ENCODE data around the gene FNDC11. TPM values are rescaled to one million over a fixed set of nuclear protein-coding genes. Genes with fewer than 3 reads are reported as not detected.

Gene FNDC11
- polyA plus RNA-seq, 4 donors: 0.22 to 0.25 TPM; not detected in 2

DNA sequence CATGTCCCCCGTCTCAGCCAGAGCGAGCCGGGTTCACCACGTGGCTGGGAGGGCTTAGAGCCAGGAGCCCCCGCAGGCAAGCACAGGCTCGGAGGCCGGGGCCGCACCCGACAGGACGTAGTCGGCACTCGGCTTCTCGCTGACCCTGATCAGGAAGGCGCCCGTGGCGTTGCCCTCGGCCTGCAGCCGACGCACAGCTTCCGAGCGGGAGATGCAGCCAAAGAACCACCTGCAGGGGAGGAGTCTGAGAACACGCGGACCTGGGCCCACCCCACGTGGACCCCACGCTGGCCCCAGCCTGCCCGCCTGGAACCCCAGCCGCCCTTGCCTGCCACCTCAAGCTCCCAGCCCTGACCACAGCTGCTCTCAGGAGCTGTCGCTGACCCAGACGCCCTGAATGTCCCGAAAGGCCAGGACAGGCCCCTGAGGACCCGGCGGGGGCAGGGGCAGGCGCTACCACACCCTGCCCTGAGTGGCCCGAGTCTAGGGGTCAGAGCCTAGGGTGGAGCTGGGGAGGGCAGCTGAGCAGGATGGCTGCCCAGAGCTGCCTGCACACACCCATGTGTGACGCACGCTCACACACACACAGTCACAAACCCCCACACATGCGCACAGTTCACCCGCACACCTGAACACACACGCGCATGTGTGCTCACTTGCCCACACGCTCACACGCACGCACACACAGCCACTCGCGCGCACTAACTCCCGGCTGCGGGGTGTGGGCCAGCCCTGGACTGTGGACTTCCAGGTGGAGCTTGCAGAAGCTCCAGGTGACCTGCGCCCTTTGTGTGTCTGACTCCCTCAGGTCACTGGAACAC lies 18.9 kb upstream of the FNDC11 start:
- DNase-seq (peak; percentile 67 to 96), FAIRE-seq (no peak)
- H3K36me3 ChIP-seq (ENCODE audit: control insufficient read depth in 3 of 3, insufficient read depth in 2 of 3, low read depth in 1 of 3, low read length in 3 of 3): no peaks in the 10 kb centered on the region
- H3K27ac ChIP-seq (ENCODE audit: low read depth in 1 of 3, low read length in 2 of 3): peak overlapping the region in 2 of 3 donors; percentile 52 to 97
- peaks cover 0 to 9% (median 0%) of the 10 kb centered on the region in 3 donors for H3K27me3 ChIP-seq (ENCODE audit: control insufficient read depth in 3 of 3, insufficient read depth in 3 of 3, low read length in 3 of 3)
- H3K4me3 ChIP-seq (ENCODE audit: low read depth in 1 of 3, low read length in 3 of 3): peak overlapping the region in 1 of 3 donors; percentile 2
- no peaks in the 10 kb centered on the region for H3K9me3 ChIP-seq (ENCODE audit: control insufficient read depth in 2 of 2, insufficient read depth in 1 of 2, low read depth in 1 of 2, low read length in 1 of 2)
- 18 to 52% (median 20%) methylated on average over 30 to 49 of the region's 49 CpGs for WGBS, 3 donors
- H3K4me1 ChIP-seq (ENCODE audit: control insufficient read depth in 3 of 3, insufficient read depth in 2 of 3, low read depth in 1 of 3, low read length in 2 of 3): peaks cover 0 to 33% (median 2%) of the 10 kb centered on the region in 3 donors

DNA sequence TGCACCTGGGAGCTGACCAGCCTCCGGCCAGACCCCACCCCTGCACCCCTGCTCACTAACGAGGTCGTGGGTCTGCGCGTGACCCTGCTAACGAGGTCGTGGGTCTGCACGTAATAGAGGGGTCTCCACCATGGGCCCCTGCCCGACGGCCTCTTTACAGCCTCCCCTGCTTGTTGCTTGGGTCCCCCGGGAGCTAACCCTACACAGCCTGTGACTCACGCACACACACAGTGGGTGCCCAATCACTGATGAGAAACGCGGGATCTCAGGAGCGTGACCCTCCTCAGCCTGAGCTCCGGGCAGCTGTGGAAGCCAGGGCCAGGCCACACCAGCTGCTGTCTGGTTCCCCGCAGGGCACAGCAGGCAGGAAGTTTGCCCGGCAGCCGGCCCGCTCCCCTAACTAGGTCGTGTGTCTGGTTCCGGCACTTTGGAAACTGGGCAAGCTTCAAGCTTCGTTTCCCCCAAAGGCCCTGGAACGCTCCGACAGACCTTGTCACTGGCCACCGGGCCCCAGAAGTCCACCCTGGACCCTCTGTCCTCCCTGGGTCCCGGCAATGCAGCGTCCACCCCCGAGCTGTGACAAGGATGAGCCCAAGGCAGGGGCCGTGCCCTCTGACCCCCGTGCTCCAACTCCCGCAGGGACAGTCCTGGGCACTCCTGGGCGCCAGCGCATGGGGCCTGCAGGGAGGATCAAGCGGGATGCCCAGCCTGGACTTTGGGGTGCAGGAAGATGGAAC lies 17.6 kb upstream of the FNDC11 start:
- Histone ChIP-seq H3K4me1 (ENCODE audit: control insufficient read depth in 3 of 3, insufficient read depth in 2 of 3, low read depth in 1 of 3, low read length in 2 of 3) (peaks cover 0 to 23% (median 2%) of the 10 kb centered on the region in 3 donors), H3K27ac (ENCODE audit: low read depth in 1 of 3, low read length in 2 of 3) (peak overlapping the region in 2 of 3 donors; percentile 89 to 98), H3K27me3 (ENCODE audit: control insufficient read depth in 3 of 3, insufficient read depth in 3 of 3, low read length in 3 of 3) (peaks cover 0 to 9% (median 0%) of the 10 kb centered on the region in 3 donors), H3K9me3 (ENCODE audit: control insufficient read depth in 2 of 2, insufficient read depth in 1 of 2, low read depth in 1 of 2, low read length in 1 of 2) (no peaks in the 10 kb centered on the region), H3K36me3 (ENCODE audit: control insufficient read depth in 3 of 3, insufficient read depth in 2 of 3, low read depth in 1 of 3, low read length in 3 of 3) (no peaks in the 10 kb centered on the region), H3K4me3 (ENCODE audit: low read depth in 1 of 3, low read length in 3 of 3) (peak overlapping the region in 2 of 3 donors; percentile 42 to 71)
- FAIRE-seq: no peak
- WGBS, 3 donors: 29 to 62% (median 41%) methylated on average over 35 of the region's 35 CpGs
- peak in 1 of 2 donors; percentile 55 for DNase-seq

DNA sequence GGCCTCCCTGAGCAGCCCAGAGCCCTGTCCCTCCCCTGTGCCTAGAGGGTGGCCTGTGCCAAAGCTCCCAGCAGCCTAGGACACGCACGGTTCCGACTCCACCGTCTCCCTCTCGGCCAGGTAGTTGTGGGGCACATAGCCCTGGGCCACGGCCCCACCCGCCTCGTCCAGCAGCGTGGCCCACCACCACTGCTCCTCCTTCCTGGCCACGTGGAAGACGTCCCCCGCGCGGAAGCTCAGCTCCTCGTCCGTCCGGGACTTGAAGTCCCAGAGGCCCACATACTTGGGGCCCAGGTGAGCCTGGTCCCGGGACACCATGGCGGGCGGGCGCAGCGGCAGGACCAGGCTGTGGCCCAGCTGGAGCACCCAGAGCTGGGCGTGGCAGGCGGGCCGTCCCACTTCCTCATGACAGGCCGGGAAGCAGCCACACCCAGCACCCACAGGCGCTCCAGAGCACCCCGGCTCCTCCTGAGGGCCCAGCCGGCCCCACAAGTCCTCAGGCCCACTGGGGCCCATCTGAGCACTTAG lies 16.9 kb upstream of the FNDC11 start, which contains the start of gene PTK6:
TSS of gene PTK6 (minus strand) at position 380 of the 528 bp plus-strand sequence. CDS start at position 318, 62 bp downstream.
- Histone ChIP-seq H3K27me3 (ENCODE audit: control insufficient read depth in 3 of 3, insufficient read depth in 3 of 3, low read length in 3 of 3) (peaks cover 0 to 9% (median 0%) of the 10 kb centered on the region in 3 donors), H3K27ac (ENCODE audit: low read depth in 1 of 3, low read length in 2 of 3) (peak within 1 kb of the TSS; percentile 57 to 98 (median 89))
- 7 to 55% (median 38%) methylated on average over 13 to 29 of the region's 29 CpGs for WGBS, 3 donors

DNA sequence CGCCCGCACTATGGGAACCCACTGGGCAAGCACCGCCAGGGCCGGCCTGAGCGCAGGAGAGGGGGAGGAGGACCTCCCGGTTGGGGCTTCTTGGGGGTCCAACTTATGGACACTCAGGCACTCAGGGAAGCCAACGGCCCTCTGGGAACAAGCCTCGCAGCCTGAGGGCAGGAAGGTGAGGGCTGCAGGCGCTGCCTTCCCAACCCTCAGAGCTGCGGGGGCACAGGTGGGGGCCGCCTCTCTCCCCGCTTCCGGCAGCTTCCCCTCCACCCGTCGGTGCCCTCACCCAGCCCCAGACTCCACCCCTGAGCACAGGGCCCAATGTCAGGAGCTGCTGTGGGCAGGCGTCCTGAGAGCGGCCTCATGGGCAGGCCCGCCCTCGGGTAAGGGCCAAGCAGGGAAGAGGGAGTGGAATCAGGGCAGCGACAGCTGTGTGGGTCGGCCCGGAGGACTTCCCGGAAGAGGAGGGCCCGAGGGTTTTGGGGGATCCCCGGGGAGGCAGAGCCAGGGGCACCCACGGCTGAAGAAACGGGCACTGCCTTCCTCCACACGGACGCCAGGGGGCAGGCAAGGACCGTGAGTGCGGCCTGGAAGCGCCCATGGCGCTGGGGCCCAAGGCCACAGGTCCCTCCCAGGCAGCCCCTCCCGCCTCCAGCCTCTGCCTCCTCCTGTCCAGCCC lies 16.3 kb upstream of the FNDC11 start:
- peak overlapping the region; percentile 57 to 98 (median 89) for H3K27ac ChIP-seq (ENCODE audit: low read depth in 1 of 3, low read length in 2 of 3)
- peak; percentile 92 to 98 for DNase-seq
- no peaks in the 10 kb centered on the region for H3K36me3 ChIP-seq (ENCODE audit: control insufficient read depth in 3 of 3, insufficient read depth in 2 of 3, low read depth in 1 of 3, low read length in 3 of 3)
- WGBS, 3 donors: 1 to 9% (median 3%) methylated on average over 27 to 34 of the region's 34 CpGs
- no peak for FAIRE-seq
- H3K27me3 ChIP-seq (ENCODE audit: control insufficient read depth in 3 of 3, insufficient read depth in 3 of 3, low read length in 3 of 3): peaks cover 0 to 9% (median 0%) of the 10 kb centered on the region in 3 donors
- H3K9me3 ChIP-seq (ENCODE audit: control insufficient read depth in 2 of 2, insufficient read depth in 1 of 2, low read depth in 1 of 2, low read length in 1 of 2): no peaks in the 10 kb centered on the region
- peaks cover 0 to 23% (median 2%) of the 10 kb centered on the region in 3 donors for H3K4me1 ChIP-seq (ENCODE audit: control insufficient read depth in 3 of 3, insufficient read depth in 2 of 3, low read depth in 1 of 3, low read length in 2 of 3)
- H3K4me3 ChIP-seq (ENCODE audit: low read depth in 1 of 3, low read length in 3 of 3): peak overlapping the region in 2 of 3 donors; percentile 17 to 71

More for the DNA sequence above, 16.9 kb upstream of the FNDC11 start, which contains the start of gene PTK6:
- peak; percentile 54 to 88 for DNase-seq
- H3K36me3 ChIP-seq (ENCODE audit: control insufficient read depth in 3 of 3, insufficient read depth in 2 of 3, low read depth in 1 of 3, low read length in 3 of 3): no peaks in the 10 kb centered on the region
- no peaks in the 10 kb centered on the region for H3K9me3 ChIP-seq (ENCODE audit: control insufficient read depth in 2 of 2, insufficient read depth in 1 of 2, low read depth in 1 of 2, low read length in 1 of 2)
- H3K4me3 ChIP-seq (ENCODE audit: low read depth in 1 of 3, low read length in 3 of 3): peak within 1 kb of the TSS; percentile 17 to 71 (median 42)
- H3K4me1 ChIP-seq (ENCODE audit: control insufficient read depth in 3 of 3, insufficient read depth in 2 of 3, low read depth in 1 of 3, low read length in 2 of 3): peaks cover 0 to 23% (median 2%) of the 10 kb centered on the region in 3 donors
- FAIRE-seq: no peak

DNA sequence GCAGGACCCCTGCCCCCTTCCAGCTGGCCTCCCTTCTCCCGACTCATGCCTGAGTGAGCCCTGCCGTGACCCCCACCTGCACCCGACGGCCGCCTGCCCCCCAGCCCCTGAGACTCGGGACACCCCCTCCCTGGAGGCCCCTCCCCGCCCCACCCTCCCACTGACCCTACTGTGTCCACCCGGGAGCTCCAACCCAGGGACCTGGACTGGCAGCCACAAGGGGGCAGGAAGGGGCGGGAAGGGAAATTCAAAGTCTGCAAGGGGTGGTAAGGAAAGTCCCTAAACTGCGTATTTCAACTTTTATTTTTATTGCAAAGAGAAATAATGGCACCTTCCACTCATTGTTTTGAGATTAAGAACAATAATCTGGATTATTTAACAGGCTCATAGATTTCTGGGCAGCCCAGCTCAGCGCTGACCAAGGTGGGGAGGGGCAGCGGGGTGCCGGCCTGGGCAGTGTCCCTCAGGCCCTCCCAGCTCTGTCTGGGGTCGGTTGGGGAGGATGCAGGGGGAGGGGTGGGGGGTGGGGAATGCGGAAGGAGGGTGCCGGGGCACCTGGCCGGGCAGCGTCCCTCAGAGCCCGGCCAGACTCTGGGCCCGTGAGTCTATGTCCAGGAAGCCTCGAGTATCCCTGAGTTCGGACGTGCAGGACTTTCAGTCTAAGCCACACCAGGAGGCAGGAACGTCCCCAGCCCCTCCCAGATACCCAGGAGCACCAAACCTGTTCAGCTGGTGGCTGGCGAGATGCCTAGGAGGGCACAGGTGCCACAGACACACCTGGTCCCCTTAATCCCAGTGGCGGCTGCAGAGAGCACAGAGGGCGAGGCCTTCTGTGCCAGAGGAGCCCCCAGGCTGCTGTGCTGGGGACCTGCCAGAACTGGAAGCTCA lies 15.5 kb upstream of the FNDC11 start:
- Histone ChIP-seq H3K27ac (ENCODE audit: low read depth in 1 of 3, low read length in 2 of 3) (peak overlapping the region in 1 of 3 donors; percentile 89), H3K36me3 (ENCODE audit: control insufficient read depth in 3 of 3, insufficient read depth in 2 of 3, low read depth in 1 of 3, low read length in 3 of 3) (no peaks in the 10 kb centered on the region), H3K4me1 (ENCODE audit: control insufficient read depth in 3 of 3, insufficient read depth in 2 of 3, low read depth in 1 of 3, low read length in 2 of 3) (peaks cover 0 to 23% (median 2%) of the 10 kb centered on the region in 3 donors), H3K4me3 (ENCODE audit: low read depth in 1 of 3, low read length in 3 of 3) (peak overlapping the region in 2 of 3 donors; percentile 5 to 17), H3K27me3 (ENCODE audit: control insufficient read depth in 3 of 3, insufficient read depth in 3 of 3, low read length in 3 of 3) (peaks cover 0 to 7% (median 0%) of the 10 kb centered on the region in 3 donors), H3K9me3 (ENCODE audit: control insufficient read depth in 2 of 2, insufficient read depth in 1 of 2, low read depth in 1 of 2, low read length in 1 of 2) (no peaks in the 10 kb centered on the region)
- 8 to 34% (median 13%) methylated on average over 26 to 27 of the region's 27 CpGs for WGBS, 3 donors
- no peak for FAIRE-seq
- DNase-seq: peak in 1 of 2 donors; percentile 84

DNA sequence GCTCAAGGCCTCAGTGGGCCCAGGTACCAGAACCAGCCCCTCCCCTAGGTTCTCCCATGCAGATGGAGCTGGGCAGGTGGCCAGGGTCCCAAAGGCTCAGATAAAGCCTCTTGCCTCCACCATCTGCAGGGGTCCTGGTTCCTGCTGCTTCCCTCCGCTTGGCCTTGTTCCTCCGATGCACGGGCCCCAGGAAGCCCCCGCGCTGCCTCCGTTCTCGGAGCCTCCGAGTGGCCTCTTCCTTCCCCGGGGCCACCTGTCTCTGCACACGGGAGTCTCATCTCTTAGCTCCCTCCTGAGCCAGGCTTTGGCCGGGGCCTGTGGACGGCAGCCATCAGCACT lies 14.9 kb upstream of the FNDC11 start:
- Histone ChIP-seq H3K27ac (ENCODE audit: low read depth in 1 of 3, low read length in 2 of 3) (no peak overlapping the region), H3K4me3 (ENCODE audit: low read depth in 1 of 3, low read length in 3 of 3) (no peak overlapping the region), H3K4me1 (ENCODE audit: control insufficient read depth in 3 of 3, insufficient read depth in 2 of 3, low read depth in 1 of 3, low read length in 2 of 3) (peaks cover 0 to 22% (median 2%) of the 10 kb centered on the region in 3 donors), H3K9me3 (ENCODE audit: control insufficient read depth in 2 of 2, insufficient read depth in 1 of 2, low read depth in 1 of 2, low read length in 1 of 2) (no peaks in the 10 kb centered on the region), H3K27me3 (ENCODE audit: control insufficient read depth in 3 of 3, insufficient read depth in 3 of 3, low read length in 3 of 3) (peaks cover 0 to 6% (median 0%) of the 10 kb centered on the region in 3 donors), H3K36me3 (ENCODE audit: control insufficient read depth in 3 of 3, insufficient read depth in 2 of 3, low read depth in 1 of 3, low read length in 3 of 3) (no peaks in the 10 kb centered on the region)
- FAIRE-seq: no peak
- 11 to 60% (median 28%) methylated on average over 12 of the region's 12 CpGs for WGBS, 3 donors
- DNase-seq: no peak
